Measurements from ENCODE around the gene SH3BP5.

The SH3BP5 gene

GRCh38 chr3:15303728-15304127, 28.7 kb downstream of the SH3BP5 start:
- peaks cover 68% of the 10 kb centered on the region for H3K36me3 Mint-ChIP-seq (ENCODE audit: low read depth)
- peak overlapping the region; percentile 79 for H3K27ac Mint-ChIP-seq
- peaks cover 61% of the 10 kb centered on the region for H3K4me1 Mint-ChIP-seq (ENCODE audit: low read depth)
- H3K9me3 Mint-ChIP-seq: no peaks in the 10 kb centered on the region
- peak overlapping the region; percentile 46 for H3K4me3 Mint-ChIP-seq
- no peaks in the 10 kb centered on the region for H3K27me3 Mint-ChIP-seq (ENCODE audit: low read depth)

DNA sequence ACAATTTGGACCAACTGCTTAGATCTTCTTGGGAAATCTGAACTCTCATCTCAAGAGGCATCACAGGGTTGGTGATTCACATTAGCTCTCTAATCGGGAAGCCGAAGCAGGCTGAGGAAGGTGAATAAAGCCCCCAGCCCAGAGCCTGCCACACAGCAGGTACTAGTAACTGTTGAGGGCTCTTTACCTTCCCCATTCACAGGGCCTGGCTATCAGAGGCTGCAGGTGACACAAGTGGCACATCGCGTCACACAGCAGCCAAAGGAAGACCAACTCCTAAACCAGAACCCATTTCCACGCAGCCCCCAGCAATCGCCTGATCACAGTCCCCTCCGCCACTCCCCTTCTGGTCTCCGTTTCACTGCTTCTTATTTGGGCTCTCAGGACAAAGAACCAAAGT, 29.2 kb downstream of the SH3BP5 start:
- Mint-ChIP-seq H3K9me3 (no peaks in the 10 kb centered on the region), H3K36me3 (ENCODE audit: low read depth) (peaks cover 70% of the 10 kb centered on the region), H3K4me3 (peak overlapping the region; percentile 46), H3K27ac (peak overlapping the region; percentile 3), H3K4me1 (ENCODE audit: low read depth) (peaks cover 61% of the 10 kb centered on the region), H3K27me3 (ENCODE audit: low read depth) (no peaks in the 10 kb centered on the region)

GRCh38 chr3:15301761-15302160, 30.6 kb downstream of the SH3BP5 start:
- H3K9me3 Mint-ChIP-seq: no peaks in the 10 kb centered on the region
- peak overlapping the region; percentile 18 for H3K27ac Mint-ChIP-seq
- no peak overlapping the region for H3K4me3 Mint-ChIP-seq
- peaks cover 74% of the 10 kb centered on the region for H3K36me3 Mint-ChIP-seq (ENCODE audit: low read depth)
- H3K27me3 Mint-ChIP-seq (ENCODE audit: low read depth): no peaks in the 10 kb centered on the region
- peaks cover 71% of the 10 kb centered on the region for H3K4me1 Mint-ChIP-seq (ENCODE audit: low read depth)

DNA sequence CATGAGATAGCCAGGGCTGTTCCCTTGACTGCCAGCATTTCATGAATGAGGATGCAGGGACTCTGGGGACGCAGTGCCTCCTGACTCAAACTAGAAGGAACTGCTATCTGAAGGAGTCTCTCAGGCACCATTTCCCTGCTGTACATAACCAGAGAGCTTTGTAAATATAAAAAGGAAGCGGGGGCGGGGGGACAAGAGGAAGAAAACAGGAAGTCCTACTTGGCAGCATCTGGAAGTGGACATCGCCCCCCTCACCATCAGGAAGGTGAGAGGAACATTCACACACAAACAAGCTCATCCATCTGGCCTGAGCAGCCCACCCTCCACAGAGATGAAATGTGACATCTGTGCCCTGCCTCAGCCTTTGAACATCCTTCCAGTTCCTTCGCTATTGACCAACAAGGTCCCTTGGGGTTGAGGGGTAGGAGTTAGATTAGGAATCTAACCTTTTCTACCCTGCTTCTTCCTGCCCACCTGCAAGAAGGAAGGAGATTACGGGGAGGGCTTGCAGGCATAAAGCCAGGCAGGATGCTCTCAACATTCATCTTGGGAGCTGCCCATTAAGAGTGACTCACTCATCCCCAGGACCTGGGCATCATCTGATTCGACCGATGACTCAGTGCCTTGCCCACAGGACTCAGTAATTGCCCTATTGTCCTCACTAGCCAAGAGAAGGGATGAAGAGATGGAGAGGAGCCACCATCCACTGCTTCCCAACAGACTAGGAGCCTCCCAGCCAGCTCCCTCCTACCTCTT, 31.9 kb downstream of the SH3BP5 start:
- H3K36me3 Mint-ChIP-seq (ENCODE audit: low read depth): peaks cover 74% of the 10 kb centered on the region
- no peaks in the 10 kb centered on the region for H3K27me3 Mint-ChIP-seq (ENCODE audit: low read depth)
- peak overlapping the region; percentile 47 for H3K4me3 Mint-ChIP-seq
- no peaks in the 10 kb centered on the region for H3K9me3 Mint-ChIP-seq
- peak overlapping the region; percentile 57 for H3K27ac Mint-ChIP-seq
- H3K4me1 Mint-ChIP-seq (ENCODE audit: low read depth): peaks cover 72% of the 10 kb centered on the region

DNA sequence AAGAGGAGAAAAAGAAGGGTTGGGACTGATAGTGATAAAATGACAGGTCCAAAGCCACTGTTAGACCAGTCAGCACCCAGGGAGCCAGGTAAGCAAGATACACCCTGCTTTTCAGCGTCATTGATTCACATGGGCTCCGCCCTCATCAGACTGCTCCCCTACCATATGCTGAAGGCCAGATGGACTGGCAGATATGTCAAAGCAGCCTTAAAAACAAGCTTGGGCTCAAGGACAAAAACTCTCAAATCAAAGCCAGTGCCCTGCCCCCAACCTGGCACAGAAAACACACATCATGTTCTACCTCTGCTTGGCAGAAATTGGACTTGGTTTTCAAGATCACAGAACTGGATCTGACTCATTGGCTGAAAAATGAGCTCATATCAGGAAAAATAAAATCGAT, 33.4 kb downstream of the SH3BP5 start:
- Mint-ChIP-seq H3K27me3 (ENCODE audit: low read depth) (no peaks in the 10 kb centered on the region), H3K4me1 (ENCODE audit: low read depth) (peaks cover 74% of the 10 kb centered on the region), H3K36me3 (ENCODE audit: low read depth) (peaks cover 75% of the 10 kb centered on the region), H3K4me3 (no peak overlapping the region), H3K9me3 (no peaks in the 10 kb centered on the region), H3K27ac (no peak overlapping the region)

GRCh38 chr3:15298504-15298903, 33.9 kb downstream of the SH3BP5 start:
- Mint-ChIP-seq H3K4me3 (no peak overlapping the region), H3K27ac (no peak overlapping the region), H3K27me3 (ENCODE audit: low read depth) (no peaks in the 10 kb centered on the region), H3K36me3 (ENCODE audit: low read depth) (peaks cover 70% of the 10 kb centered on the region), H3K4me1 (ENCODE audit: low read depth) (peaks cover 71% of the 10 kb centered on the region), H3K9me3 (no peaks in the 10 kb centered on the region)

DNA sequence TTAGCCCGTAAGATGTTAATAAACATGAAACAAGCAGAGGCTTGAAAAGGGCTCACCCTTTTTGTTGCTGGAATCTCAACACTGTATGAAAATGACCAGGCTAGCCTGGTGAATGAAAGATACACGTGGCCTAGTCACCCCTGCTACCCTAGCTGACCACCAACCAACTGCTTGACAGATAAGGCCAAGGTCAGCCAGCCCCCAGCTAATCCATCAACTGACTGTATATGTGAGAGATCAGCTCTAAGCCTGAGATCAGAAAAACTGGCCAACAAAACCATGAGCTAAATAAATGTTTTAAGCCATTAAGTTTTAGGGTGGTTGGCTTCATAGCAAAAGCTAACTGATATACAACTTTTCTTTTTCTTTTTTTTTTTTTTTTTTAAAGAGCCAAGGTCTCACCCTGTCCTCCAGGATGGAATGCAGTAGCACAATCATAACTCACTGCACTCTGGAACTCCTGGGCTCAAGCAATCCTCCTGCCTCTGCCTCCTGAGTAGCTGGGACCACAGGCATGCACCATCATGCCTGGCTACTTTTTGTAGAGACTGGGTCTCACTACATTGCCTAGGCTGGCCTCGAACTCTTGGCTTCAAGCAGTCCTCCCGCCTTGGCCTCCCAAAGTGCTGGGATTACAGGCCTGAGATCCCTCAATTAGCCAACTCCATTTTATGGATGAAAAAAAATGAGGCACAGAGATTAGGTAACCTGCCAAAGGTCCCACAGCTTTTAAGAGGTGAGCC, 34.6 kb downstream of the SH3BP5 start:
- Mint-ChIP-seq H3K4me1 (ENCODE audit: low read depth) (peaks cover 71% of the 10 kb centered on the region), H3K4me3 (no peak overlapping the region), H3K36me3 (ENCODE audit: low read depth) (peaks cover 67% of the 10 kb centered on the region), H3K9me3 (no peaks in the 10 kb centered on the region), H3K27ac (no peak overlapping the region), H3K27me3 (ENCODE audit: low read depth) (no peaks in the 10 kb centered on the region)

DNA sequence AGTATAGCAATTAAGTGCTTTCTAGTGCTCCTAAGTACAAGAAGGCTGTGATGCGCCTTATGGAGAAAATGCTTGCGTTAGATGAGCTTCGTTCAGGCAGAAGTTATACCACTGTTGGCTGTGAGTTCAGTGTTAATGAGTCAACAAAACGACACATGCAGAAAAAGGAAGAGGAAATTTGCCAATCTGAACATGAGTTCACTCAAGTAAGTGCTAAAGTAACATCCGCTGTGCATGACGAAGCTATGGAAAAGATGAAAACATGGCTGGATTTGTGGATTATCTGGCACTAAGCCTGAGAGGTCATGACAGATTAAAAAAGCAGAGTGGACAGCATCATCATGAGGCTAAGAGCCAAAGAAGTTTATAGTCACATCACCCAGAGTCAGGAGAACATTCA, 36.9 kb downstream of the SH3BP5 start:
- peaks cover 50% of the 10 kb centered on the region for H3K36me3 Mint-ChIP-seq (ENCODE audit: low read depth)
- H3K4me3 Mint-ChIP-seq: no peak overlapping the region

DNA sequence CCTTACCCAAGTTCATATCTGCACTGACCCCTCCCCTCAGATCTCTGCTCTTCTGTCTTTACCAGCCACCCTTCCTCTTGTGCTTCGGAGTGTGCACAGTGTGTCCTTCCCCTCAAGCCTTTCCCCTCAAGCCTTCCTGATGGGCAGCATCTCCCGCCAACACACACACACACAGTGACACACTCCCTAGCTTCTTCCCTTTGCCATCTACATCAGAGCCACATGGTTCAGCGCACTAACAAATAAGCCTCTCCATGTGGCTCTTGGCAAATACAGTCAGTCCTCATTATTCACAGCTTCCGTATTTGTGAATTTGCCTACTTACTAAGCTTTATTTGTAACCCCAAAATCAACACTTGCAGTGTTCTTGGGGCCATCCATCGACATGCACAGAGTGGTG, 37.5 kb downstream of the SH3BP5 start:
- Mint-ChIP-seq H3K27ac (peak overlapping the region; percentile 57), H3K4me1 (ENCODE audit: low read depth) (peaks cover 68% of the 10 kb centered on the region), H3K9me3 (no peaks in the 10 kb centered on the region), H3K4me3 (no peak overlapping the region), H3K36me3 (ENCODE audit: low read depth) (peaks cover 47% of the 10 kb centered on the region), H3K27me3 (ENCODE audit: low read depth) (no peaks in the 10 kb centered on the region)

More for the DNA sequence above, 36.9 kb downstream of the SH3BP5 start:
- Mint-ChIP-seq H3K9me3 (no peaks in the 10 kb centered on the region), H3K27ac (peak overlapping the region; percentile 57), H3K27me3 (ENCODE audit: low read depth) (no peaks in the 10 kb centered on the region), H3K4me1 (ENCODE audit: low read depth) (peaks cover 71% of the 10 kb centered on the region)

- Mint-ChIP-seq H3K9me3 (no peaks in the 10 kb centered on the region), H3K27ac (peak overlapping the region; percentile 93), H3K4me1 (ENCODE audit: low read depth) (peaks cover 75% of the 10 kb centered on the region), H3K4me3 (peak overlapping the region; percentile 9), H3K36me3 (ENCODE audit: low read depth) (peaks cover 56% of the 10 kb centered on the region), H3K27me3 (ENCODE audit: low read depth) (no peaks in the 10 kb centered on the region)
Observed at GRCh38 chr3:15292765-15293522, 39.4 kb downstream of the SH3BP5 start.

- Mint-ChIP-seq H3K27me3 (ENCODE audit: low read depth) (no peaks in the 10 kb centered on the region), H3K4me3 (peak overlapping the region; percentile 69)
Observed at GRCh38 chr3:15291589-15292541, 40.5 kb downstream of the SH3BP5 start.

DNA sequence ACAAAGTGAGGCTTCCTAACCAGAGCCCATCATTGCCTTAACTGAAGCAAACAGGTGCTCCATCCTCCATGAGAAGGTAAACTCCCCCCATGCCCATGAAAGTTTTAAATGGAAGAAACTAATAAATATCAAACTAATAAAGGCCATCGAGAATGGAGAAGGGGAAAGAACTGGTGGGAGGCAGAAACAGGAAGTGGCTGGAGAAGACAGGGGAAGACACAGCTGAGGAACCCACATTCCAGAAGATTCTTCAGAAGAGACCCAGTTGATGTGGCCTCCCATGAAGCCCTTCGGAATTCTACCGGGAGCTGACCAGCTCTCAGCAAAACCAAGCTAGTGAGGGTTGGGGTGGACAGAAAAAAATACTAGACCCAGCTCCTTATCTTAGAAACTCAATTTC, 41.6 kb downstream of the SH3BP5 start:
- H3K9me3 Mint-ChIP-seq: no peaks in the 10 kb centered on the region
- peak overlapping the region; percentile 18 for H3K4me3 Mint-ChIP-seq
- peak overlapping the region; percentile 72 for H3K27ac Mint-ChIP-seq
- H3K36me3 Mint-ChIP-seq (ENCODE audit: low read depth): peaks cover 57% of the 10 kb centered on the region
- H3K27me3 Mint-ChIP-seq (ENCODE audit: low read depth): no peaks in the 10 kb centered on the region
- peaks cover 69% of the 10 kb centered on the region for H3K4me1 Mint-ChIP-seq (ENCODE audit: low read depth)

More at GRCh38 chr3:15291589-15292541, 40.5 kb downstream of the SH3BP5 start:
- peaks cover 53% of the 10 kb centered on the region for H3K36me3 Mint-ChIP-seq (ENCODE audit: low read depth)
- peak overlapping the region; percentile 93 for H3K27ac Mint-ChIP-seq
- no peaks in the 10 kb centered on the region for H3K9me3 Mint-ChIP-seq
- H3K4me1 Mint-ChIP-seq (ENCODE audit: low read depth): peaks cover 68% of the 10 kb centered on the region

DNA sequence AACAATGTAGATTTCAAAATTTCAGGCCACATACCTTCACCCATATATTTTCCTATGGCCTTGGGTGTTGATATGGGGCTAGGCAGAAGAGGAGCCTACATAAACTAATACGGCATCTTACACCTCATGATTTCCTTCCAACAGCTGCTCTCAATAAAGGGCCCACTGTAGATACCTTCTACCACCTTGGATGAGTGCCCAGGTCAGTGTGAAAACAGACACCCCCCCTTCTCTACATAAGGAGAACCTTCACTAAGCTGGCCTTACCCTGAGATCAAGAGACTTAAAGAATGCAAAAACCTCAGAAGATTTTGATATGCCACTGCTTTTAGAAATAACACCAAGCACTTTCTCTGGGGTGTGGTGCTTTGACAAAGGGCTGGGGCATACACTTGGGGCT, 42.7 kb downstream of the SH3BP5 start:
- Mint-ChIP-seq H3K27me3 (ENCODE audit: low read depth) (no peaks in the 10 kb centered on the region), H3K4me3 (peak overlapping the region; percentile 51), H3K9me3 (no peaks in the 10 kb centered on the region), H3K4me1 (ENCODE audit: low read depth) (peaks cover 66% of the 10 kb centered on the region), H3K36me3 (ENCODE audit: low read depth) (peaks cover 55% of the 10 kb centered on the region), H3K27ac (peak overlapping the region; percentile 76)

Measured in T-helper 1 cell treated with Interleukin-12 subunit alpha and Interleukin-12 subunit beta and Interleukin-4 antibody, amounts not matched to agents 30 μg/mL and 1 μg/mL, for 36 hours (primary cell).